Fibroblast of pulmonary artery (primary cell): ENCODE measurements around the gene RPTOR.

Source experiments
- DNase-seq: peaks from one replicate; pipeline ENCODE4 v3.0.0-alpha.2; 2010; ENCODE audit warnings: low read depth
- H3K4me3 ChIP-seq: replicated peaks from 2 replicates; pipeline ENCODE4 v1.5.1; 2011; ENCODE audit warnings: low read depth, mild to moderate bottlenecking, control low read depth, low read length, moderate library complexity
- CTCF ChIP-seq: IDR thresholded peaks from 2 replicates; pipeline ENCODE4 v1.5.1; 2011; ENCODE audit warnings: mild to moderate bottlenecking, control low read depth, low read length, inconsistent platforms; ENCODE audit errors: missing control alignments

RPTOR gene

GRCh38 chr17:80604670-80605010 is 60.0 kb downstream of the RPTOR start:
- no peak for DNase-seq
- TF ChIP-seq CTCF, result no peak
- no peak overlapping the region for H3K4me3 ChIP-seq

- H3K4me3 ChIP-seq, result no peak overlapping the region
- no peak for DNase-seq
- TF ChIP-seq CTCF, result no peak
Measured at GRCh38 chr17:80605326-80606066, 60.9 kb downstream of the RPTOR start.

- TF ChIP-seq CTCF, result no peak
- DNase-seq, result no peak
- H3K4me3 ChIP-seq, result no peak overlapping the region
Measured at GRCh38 chr17:80608326-80608725, 63.7 kb downstream of the RPTOR start.

GRCh38 chr17:80609757-80610156 is 65.1 kb downstream of the RPTOR start:
- H3K4me3 ChIP-seq, result no peak overlapping the region
- no peak for TF ChIP-seq CTCF
- DNase-seq, result no peak

- no peak for TF ChIP-seq CTCF
- no peak overlapping the region for H3K4me3 ChIP-seq
- DNase-seq, result no peak
Measured at GRCh38 chr17:80611816-80612215, 67.2 kb downstream of the RPTOR start.

GRCh38 chr17:80612997-80613731 is 68.5 kb downstream of the RPTOR start:
- H3K4me3 ChIP-seq, result no peak overlapping the region
- no peak for TF ChIP-seq CTCF
- no peak for DNase-seq

- no peak for TF ChIP-seq CTCF
- no peak for DNase-seq
- no peak overlapping the region for H3K4me3 ChIP-seq
Measured at GRCh38 chr17:80613732-80614071, 69.1 kb downstream of the RPTOR start.
